Natural killer cell treated with Interleukin-12 subunit alpha and Interleukin-12 subunit beta and Interleukin-15 and Interleukin-18, amount 100 ng/mL, for 72 hours (primary cell): ENCODE measurements around the gene ZCCHC10. TPM values are rescaled to one million over a fixed set of nuclear protein-coding genes. Genes with fewer than 3 reads are reported as not detected.

Source experiments
- ATAC-seq, 2 donors: fragments of 150-1000 bp; cut with Tn5 transposase in 1 of 2; sonication (Bioruptor Pico), chemical (Tn5 transposase) in 1 of 2; 2 replicates each; pipeline ENCODE4 v1.10.0; 2021
- DNase-seq: peaks from one replicate; pipeline ENCODE4 v3.0.0; 2022; ENCODE audit warnings: low spot score
- H3K27ac Mint-ChIP-seq, 2 donors: 1 replicate in 1 of 2; 2 replicates in 1 of 2; pipeline ENCODE4 v1.8.0; 2022; ENCODE audit warnings: mixed read lengths in 2 of 2, mild to moderate bottlenecking in 1 of 2, moderate library complexity in 1 of 2
- H3K27me3 Mint-ChIP-seq, 2 donors: 1 replicate in 1 of 2; 2 replicates in 1 of 2; pipeline ENCODE4 v1.8.0; 2022; ENCODE audit warnings: mixed read lengths in 2 of 2
- H3K36me3 Mint-ChIP-seq: one replicate; pipeline ENCODE4 v1.8.0; 2022; ENCODE audit warnings: mixed read lengths
- H3K4me1 Mint-ChIP-seq, 2 donors: 1 replicate in 1 of 2; 2 replicates in 1 of 2; pipeline ENCODE4 v1.8.0; 2022; ENCODE audit warnings: low read depth in 2 of 2, mixed read lengths in 2 of 2, mild to moderate bottlenecking in 1 of 2
- H3K4me3 Mint-ChIP-seq: one replicate; pipeline ENCODE4 v1.8.0; 2022; ENCODE audit warnings: mixed read lengths
- H3K9me3 Mint-ChIP-seq: 2 replicates; pipeline ENCODE4 v1.8.0; 2022; ENCODE audit warnings: mixed read lengths
- total RNA-seq, 2 donors: library from RNA; stranded (reverse); gene quantifications; one replicate each; pipeline ENCODE4 v1.2.3, GENCODE V29; 2022

Gene ZCCHC10
- total RNA-seq, 2 donors from 2014 or later, result 21.6 to 31.4 TPM

- ATAC-seq (no peak), DNase-seq (no peak)
- H3K4me3 Mint-ChIP-seq, result no peak overlapping the region
- no peaks in the 10 kb centered on the region for H3K9me3 Mint-ChIP-seq
- H3K27ac Mint-ChIP-seq, result no peak overlapping the region
- H3K4me1 Mint-ChIP-seq, result peaks cover 33 to 36% of the 10 kb centered on the region in 2 donors
- no peaks in the 10 kb centered on the region for H3K27me3 Mint-ChIP-seq
- H3K36me3 Mint-ChIP-seq, result no peaks in the 10 kb centered on the region
These were observed 73.5 kb downstream of the ZCCHC10 start for GRCh38 chr5:132952829-132953228.

GRCh38 chr5:132951897-132952296 is 74.5 kb downstream of the ZCCHC10 start:
- no peaks in the 10 kb centered on the region for H3K27me3 Mint-ChIP-seq
- H3K4me3 Mint-ChIP-seq, result no peak overlapping the region
- H3K36me3 Mint-ChIP-seq, result no peaks in the 10 kb centered on the region
- H3K9me3 Mint-ChIP-seq, result no peaks in the 10 kb centered on the region
- ATAC-seq (no peak), DNase-seq (no peak)
- peaks cover 37 to 39% of the 10 kb centered on the region in 2 donors for H3K4me1 Mint-ChIP-seq
- H3K27ac Mint-ChIP-seq, result no peak overlapping the region

GRCh38 chr5:132949136-132949535 is 77.2 kb downstream of the ZCCHC10 start:
- Mint-ChIP-seq H3K4me1 (peaks cover 39 to 43% of the 10 kb centered on the region in 2 donors), H3K4me3 (no peak overlapping the region), H3K27me3 (no peaks in the 10 kb centered on the region), H3K36me3 (no peaks in the 10 kb centered on the region), H3K27ac (no peak overlapping the region), H3K9me3 (no peaks in the 10 kb centered on the region)
- DNase-seq (no peak), ATAC-seq (no peak)

- no peak for DNase-seq
- no peak for ATAC-seq
- Mint-ChIP-seq H3K36me3 (no peaks in the 10 kb centered on the region), H3K27ac (no peak overlapping the region), H3K27me3 (no peaks in the 10 kb centered on the region), H3K4me1 (peaks cover 38 to 39% of the 10 kb centered on the region in 2 donors), H3K9me3 (no peaks in the 10 kb centered on the region), H3K4me3 (no peak overlapping the region)
These were observed 78.7 kb downstream of the ZCCHC10 start for GRCh38 chr5:132947671-132948070.

Other genes starting within 250 kb of the ZCCHC10 start
- 10 to 100 TPM; 16.2 to 30.4 TPM for gene SEPTIN8, start 249.3 kb downstream of the ZCCHC10 start, total RNA-seq
- gene SOWAHA, start 213.2 kb downstream of the ZCCHC10 start, total RNA-seq, result not detected
- gene SHROOM1, start 195.9 kb downstream of the ZCCHC10 start, total RNA-seq, result 1 to 10 TPM; 5.4 to 8.0 TPM
- gene GDF9, start 160.1 kb downstream of the ZCCHC10 start, total RNA-seq, result under 1 TPM; 0.50 to 0.93 TPM
- gene UQCRQ, start 159.9 kb downstream of the ZCCHC10 start, total RNA-seq, result 100 to 1,000 TPM; 330 to 366 TPM
- gene LEAP2, start 152.9 kb downstream of the ZCCHC10 start, total RNA-seq, result 1 to 10 TPM; 2.7 to 5.6 TPM
- gene AFF4, start 62.9 kb downstream of the ZCCHC10 start, total RNA-seq, result 10 to 100 TPM; 39.7 to 40.4 TPM
- 100 to 1,000 TPM; 136 to 145 TPM for gene HSPA4, start 25.5 kb upstream of the ZCCHC10 start, total RNA-seq